Fibroblast of lung (primary cell): ENCODE data around the gene PSMC1. TPM values are rescaled to one million over a fixed set of nuclear protein-coding genes. Genes with fewer than 3 reads are reported as not detected.

Experiments used
- DNase-seq, 2 donors: peaks; one replicate each; pipeline versions ENCODE4 v3.0.0 to v3.0.0-alpha.2; 2010; ENCODE audit warnings: low read depth in 2 of 2
- H2AFZ ChIP-seq: 2 replicates; pipeline ENCODE4 v1.5.1; 2012; ENCODE audit warnings: low read length, control low read depth, inconsistent platforms
- H3K27ac ChIP-seq: 2 replicates; pipeline ENCODE4 v1.5.1; 2011; ENCODE audit warnings: low read length, control low read depth; ENCODE audit not compliant: insufficient read depth
- H3K27me3 ChIP-seq: 2 replicates; pipeline ENCODE4 v1.5.1; 2011; ENCODE audit warnings: mild to moderate bottlenecking, low read length; ENCODE audit not compliant: control insufficient read depth, insufficient read depth
- H3K36me3 ChIP-seq: 2 replicates; pipeline ENCODE4 v1.5.1; 2011; ENCODE audit warnings: low read length; ENCODE audit not compliant: control insufficient read depth, insufficient read depth
- H3K4me1 ChIP-seq: 2 replicates; pipeline ENCODE4 v1.5.1; 2011; ENCODE audit warnings: low read length; ENCODE audit not compliant: control insufficient read depth, insufficient read depth; ENCODE audit errors: extremely low read depth
- H3K4me2 ChIP-seq: 2 replicates; pipeline ENCODE4 v1.5.1; 2011; ENCODE audit warnings: low read length, control low read depth; ENCODE audit not compliant: insufficient read depth; ENCODE audit errors: extremely low read depth
- H3K4me3 ChIP-seq, 4 experiments: fragments of 200-600 bp in 1 of 4; sonication (generic) in 1 of 4; replicated peaks in 1 of 4; 2 replicates each; pipeline ENCODE4 v1.5.1; 2011 to 2016; ENCODE audit warnings: low read length in 4 of 4, low read depth in 3 of 4, mild to moderate bottlenecking in 3 of 4, control low read depth in 2 of 4, inconsistent platforms in 1 of 4, mixed read lengths in 1 of 4; ENCODE audit not compliant: insufficient read depth in 1 of 4; ENCODE audit errors: control extremely low read depth in 1 of 4
- H3K79me2 ChIP-seq: 2 replicates; pipeline ENCODE4 v1.5.1; 2012; ENCODE audit warnings: mild to moderate bottlenecking, low read length, inconsistent platforms; ENCODE audit not compliant: control insufficient read depth, insufficient read depth
- H3K9ac ChIP-seq: 2 replicates; pipeline ENCODE4 v1.5.1; 2011; ENCODE audit warnings: mild to moderate bottlenecking, low read length, control low read depth; ENCODE audit not compliant: insufficient read depth
- H3K9me3 ChIP-seq: 2 replicates; pipeline ENCODE4 v1.5.1; 2012; ENCODE audit warnings: low read depth, low read length; ENCODE audit not compliant: control insufficient read depth, insufficient read depth
- H4K20me1 ChIP-seq: 2 replicates; pipeline ENCODE4 v1.5.1; 2011; ENCODE audit warnings: low read length; ENCODE audit not compliant: control insufficient read depth, insufficient read depth; ENCODE audit errors: extremely low read depth
- CTCF ChIP-seq, 2 donors: IDR thresholded peaks in 1 of 2; conservative IDR thresholded peaks in 1 of 2; 1 replicate in 1 of 2; 2 replicates in 1 of 2; pipeline ENCODE4 v1.5.1; 2011 to 2012; ENCODE audit warnings: low read length in 2 of 2, control low read depth in 1 of 2, inconsistent platforms in 1 of 2, low read depth in 1 of 2, mild to moderate bottlenecking in 1 of 2
- EZH2 ChIP-seq: IDR thresholded peaks from 2 replicates; pipeline ENCODE4 v1.5.1; 2012; ENCODE audit warnings: low read length, control low read depth, mild to moderate bottlenecking; ENCODE audit errors: missing control alignments
- polyA plus RNA-seq, 2 donors: library from polyadenylated mRNA; depleted of rRNA in 1 of 2; stranded (reverse) in 1 of 2; unstranded in 1 of 2; fragments of >200 nt; gene quantifications; 2 replicates each; pipeline ENCODE4 v1.2.1, GENCODE V29; 2011 to 2012; ENCODE audit warnings: missing spikeins in 1 of 2
- total RNA-seq: library from RNA; depleted of rRNA; stranded (reverse); fragments of >200 nt; gene quantifications from 2 replicates; pipeline ENCODE4 v1.2.1, GENCODE V29; 2014

The PSMC1 gene
- total and polyA plus RNA-seq, 2 donors (not counting 1 experiment from before 2014, with no cell fraction given), result 112 to 274 TPM

GRCh38 chr14:90281756-90282155, 25.4 kb downstream of the PSMC1 start:
- no peak for TF ChIP-seq EZH2
- Histone ChIP-seq H3K36me3 (peaks cover 8% of the 10 kb centered on the region), H2AFZ (no peak overlapping the region), H3K4me3 (no peak overlapping the region), H3K9me3 (no peaks in the 10 kb centered on the region), H3K9ac (no peak overlapping the region), H3K4me2 (no peak overlapping the region), H3K27me3 (no peaks in the 10 kb centered on the region), H4K20me1 (no peaks in the 10 kb centered on the region), H3K27ac (no peak overlapping the region), H3K79me2 (no peaks in the 10 kb centered on the region), H3K4me1 (peaks cover 11% of the 10 kb centered on the region)
- DNase-seq, result peak in 1 of 2 donors; percentile 54

- no peak overlapping the region for H2AFZ ChIP-seq
- H3K36me3 ChIP-seq, result peaks cover 4% of the 10 kb centered on the region
- H3K27me3 ChIP-seq, result no peaks in the 10 kb centered on the region
- no peak overlapping the region for H3K27ac ChIP-seq
- H3K9ac ChIP-seq, result no peak overlapping the region
- DNase-seq, result no peak
- no peaks in the 10 kb centered on the region for H3K79me2 ChIP-seq
- no peaks in the 10 kb centered on the region for H3K4me1 ChIP-seq
- TF ChIP-seq EZH2 (no peak), CTCF (conservative IDR thresholded peaks at IDR 0.05 in 1 of 2, IDR thresholded peaks at IDR 0.05 in 1 of 2; ENCODE audit: low read depth in 1 of 2, low read length in 2 of 2) (no peak)
- H3K4me2 ChIP-seq, result no peak overlapping the region
- no peaks in the 10 kb centered on the region for H4K20me1 ChIP-seq
- H3K9me3 ChIP-seq, result no peaks in the 10 kb centered on the region
- H3K4me3 ChIP-seq, result no peak overlapping the region
Measured at GRCh38 chr14:90287791-90288190, 31.4 kb downstream of the PSMC1 start.

GRCh38 chr14:90288651-90289355, 32.5 kb downstream of the PSMC1 start:
- Histone ChIP-seq H3K36me3 (peaks cover 4% of the 10 kb centered on the region), H3K4me1 (no peaks in the 10 kb centered on the region), H4K20me1 (no peaks in the 10 kb centered on the region), H3K79me2 (no peaks in the 10 kb centered on the region), H2AFZ (no peak overlapping the region), H3K9ac (no peak overlapping the region), H3K27ac (no peak overlapping the region), H3K9me3 (no peaks in the 10 kb centered on the region), H3K4me2 (no peak overlapping the region), H3K27me3 (no peaks in the 10 kb centered on the region), H3K4me3 (no peak overlapping the region)
- peak in 1 of 2 donors; percentile 38 for DNase-seq
- TF ChIP-seq CTCF (conservative IDR thresholded peaks at IDR 0.05 in 1 of 2, IDR thresholded peaks at IDR 0.05 in 1 of 2; ENCODE audit: low read depth in 1 of 2, low read length in 2 of 2) (no peak), EZH2 (no peak)
